HG02642 (cell line): ENCODE results near the gene DSPP.
"Not testable (repeated sequence)": the region's sequence is repeated elsewhere in the genome, so short reads cannot be mapped to it uniquely, and the experiment has no call there.

ENCODE experiments used
- ATAC-seq: cut with Tn5 transposase; IDR thresholded peaks from one replicate; pipeline ENCODE4 v1.9.1; 2021; ENCODE audit warnings: mild to moderate bottlenecking; ENCODE audit not compliant: unreplicated experiment, poor library complexity

Gene DSPP

DNA sequence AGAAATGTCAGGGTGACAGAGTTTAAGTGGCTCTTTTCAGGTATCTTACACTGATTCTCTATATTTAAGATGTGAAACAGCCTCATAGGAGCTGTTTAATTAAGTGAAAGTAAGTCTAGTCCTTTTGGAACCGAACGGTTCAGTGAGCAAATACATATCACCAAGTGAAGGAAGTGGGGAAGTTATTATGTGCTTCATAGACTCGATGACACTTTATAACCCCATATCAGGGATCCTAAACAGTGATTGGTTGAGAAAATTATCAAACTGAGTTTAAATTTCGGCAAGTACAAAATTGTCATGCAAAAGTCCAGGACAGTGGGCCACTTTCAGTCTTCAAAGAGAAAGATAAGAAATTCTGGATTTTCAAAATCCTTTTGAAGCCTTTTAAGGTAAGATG, at the start of gene DSPP:
Gene DSPP (plus strand): TSS at position 301 of the 400 bp plus-strand sequence. CDS start 2,380 bp downstream, outside the sequence.
- no peak for ATAC-seq

DNA sequence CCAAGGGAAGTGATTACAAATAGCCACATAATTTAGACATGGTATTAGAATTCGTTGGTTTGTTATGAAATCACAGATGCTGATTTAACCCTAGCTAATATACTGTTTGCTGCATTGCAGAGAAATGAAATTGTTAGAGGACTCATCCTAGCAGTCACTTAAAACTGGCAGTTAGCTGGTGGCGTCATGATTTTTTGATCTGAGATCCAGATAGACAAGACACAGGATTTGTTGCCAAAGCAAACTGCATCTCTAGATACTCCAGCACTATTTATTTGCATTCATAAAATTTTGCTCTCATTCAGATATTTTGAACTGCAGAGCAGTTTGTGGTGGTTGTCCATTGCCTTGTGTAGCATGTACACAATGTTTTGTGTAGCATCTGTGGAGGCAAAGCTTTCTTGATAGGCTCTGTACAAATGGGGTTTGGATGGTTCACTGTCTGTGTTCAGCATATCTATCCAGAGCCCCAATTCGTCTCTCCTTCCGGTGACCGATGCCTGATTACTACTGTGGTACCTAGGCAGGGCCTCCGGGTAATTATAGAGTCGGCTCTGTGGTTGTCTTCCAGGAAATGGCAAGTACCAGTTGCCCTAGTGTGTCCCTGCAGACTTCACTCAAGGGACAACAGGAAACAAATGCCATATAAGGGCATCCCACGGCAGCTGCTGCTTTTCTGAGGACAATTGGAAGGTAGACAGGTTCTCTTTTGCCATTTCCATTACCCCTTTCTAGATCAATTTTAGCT, 49.1 kb upstream of the DSPP start:
- peak; percentile 100 for ATAC-seq

DNA sequence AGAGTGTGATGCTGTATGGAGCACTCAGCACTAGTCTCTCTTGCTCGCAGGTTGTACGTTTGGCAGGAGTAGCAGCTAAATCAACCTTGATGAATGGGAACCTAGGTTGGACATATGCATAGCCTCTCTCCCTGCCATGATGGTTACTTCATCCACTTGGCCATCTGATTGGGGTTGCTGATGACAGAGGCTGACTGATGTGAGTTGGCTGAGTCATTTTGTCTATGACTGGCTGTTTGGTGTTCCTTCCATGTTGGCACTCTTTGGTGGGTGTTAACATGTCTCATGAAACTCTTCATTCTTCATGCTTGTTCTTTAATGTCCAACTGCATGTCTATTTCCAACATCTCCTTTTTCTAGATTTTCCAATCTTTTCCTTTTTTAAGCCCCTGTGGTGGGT, 47.5 kb upstream of the DSPP start:
- ATAC-seq, result no peak

DNA sequence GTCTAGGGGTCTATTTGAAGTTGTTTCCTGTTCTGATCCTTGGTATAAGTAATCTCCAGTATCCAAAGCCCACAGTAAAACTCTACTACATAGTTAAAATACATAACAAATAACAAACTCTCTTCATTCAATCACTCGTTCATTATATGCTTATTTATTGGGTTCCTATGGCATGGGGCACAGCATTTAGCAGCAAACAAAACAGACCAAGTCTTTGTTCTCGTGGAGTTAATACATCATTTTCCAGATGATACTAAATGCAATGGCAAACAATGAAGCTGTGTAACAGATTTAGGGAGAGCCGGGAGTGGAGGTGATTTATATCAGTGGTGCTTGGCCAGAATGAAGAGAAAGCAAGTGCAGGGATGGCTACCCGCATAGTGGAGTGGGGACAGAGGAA, 42.6 kb upstream of the DSPP start:
- no peak for ATAC-seq

DNA sequence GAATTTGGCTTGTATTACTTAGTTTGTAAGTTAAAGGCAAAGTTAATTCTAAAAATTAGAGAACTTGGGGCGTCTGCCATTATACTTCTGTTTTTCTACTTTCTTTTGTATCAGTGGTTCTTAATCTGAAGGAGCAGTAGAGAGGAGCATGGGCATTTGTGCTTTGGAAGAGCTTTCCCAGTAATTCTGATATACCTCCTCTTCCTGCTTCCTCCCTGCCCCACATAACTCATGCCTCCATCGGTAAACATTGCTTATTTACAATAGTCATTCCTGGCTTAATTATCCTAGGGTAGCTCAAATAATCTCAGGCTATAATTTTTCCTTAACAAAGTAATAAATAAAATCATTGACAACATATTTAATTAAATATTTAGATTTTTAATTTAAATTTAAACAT, 42.1 kb upstream of the DSPP start:
- ATAC-seq, result no peak

DNA sequence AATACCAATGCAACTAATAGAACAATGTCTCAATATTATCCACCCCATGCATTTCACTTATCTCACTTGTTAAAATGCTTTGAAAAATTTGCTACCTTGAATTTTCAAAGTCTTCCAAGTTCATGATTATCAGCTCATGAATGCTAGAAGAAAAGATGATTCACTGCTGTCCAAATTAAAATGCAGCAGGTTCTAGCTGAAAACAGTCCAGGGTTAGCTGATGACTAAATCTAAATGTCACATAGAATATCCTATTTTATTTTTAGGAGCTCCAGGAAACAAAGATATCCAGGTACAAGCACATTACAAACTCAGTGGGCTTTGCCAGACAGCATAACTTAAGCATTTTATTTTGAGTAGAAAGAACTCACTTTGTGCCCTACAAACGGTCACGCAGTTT, 41.1 kb upstream of the DSPP start:
- no peak for ATAC-seq

DNA sequence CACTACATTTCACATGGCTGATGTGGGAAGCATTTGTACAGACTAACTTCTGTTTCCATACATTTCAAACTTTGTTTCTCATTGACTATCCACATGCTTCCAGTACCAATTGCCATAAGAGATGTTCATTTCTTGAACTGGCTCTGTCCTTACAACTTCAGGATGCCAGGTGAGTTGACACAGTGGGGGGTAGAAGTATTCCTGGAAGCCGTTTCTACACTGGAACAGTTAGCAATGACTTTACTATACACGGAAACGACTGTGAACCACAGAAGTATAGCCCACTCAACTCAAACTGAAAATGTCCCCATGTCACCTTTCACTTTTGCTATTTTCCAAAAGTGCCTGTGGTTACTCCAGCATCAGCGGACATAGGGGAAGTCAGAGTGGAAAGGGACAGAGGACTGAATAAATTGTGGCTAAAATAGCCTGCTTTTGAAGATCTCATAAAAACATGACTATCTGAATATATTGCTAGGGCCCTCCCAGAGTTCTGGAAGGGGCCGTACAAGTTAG, 38.0 kb upstream of the DSPP start:
- ATAC-seq, result no peak

DNA sequence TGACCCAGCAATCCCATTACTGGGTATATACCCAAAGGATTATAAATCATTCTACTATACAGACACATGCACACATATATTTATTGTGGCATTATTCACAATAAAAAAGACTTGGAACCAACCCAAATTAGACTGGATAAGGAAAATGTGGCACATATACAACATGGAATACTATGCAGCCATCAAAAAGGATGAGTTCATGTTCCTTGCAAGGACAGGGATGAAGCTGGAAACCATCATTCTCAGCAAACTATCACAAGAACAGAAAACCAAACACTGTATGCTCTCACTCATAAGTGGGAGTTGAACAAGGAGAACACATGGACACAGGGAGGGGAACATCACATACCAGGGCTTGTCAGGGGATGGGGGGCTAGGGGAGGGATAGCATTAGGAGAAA, 34.0 kb upstream of the DSPP start:
- ATAC-seq, result not testable (repeated sequence)

DNA sequence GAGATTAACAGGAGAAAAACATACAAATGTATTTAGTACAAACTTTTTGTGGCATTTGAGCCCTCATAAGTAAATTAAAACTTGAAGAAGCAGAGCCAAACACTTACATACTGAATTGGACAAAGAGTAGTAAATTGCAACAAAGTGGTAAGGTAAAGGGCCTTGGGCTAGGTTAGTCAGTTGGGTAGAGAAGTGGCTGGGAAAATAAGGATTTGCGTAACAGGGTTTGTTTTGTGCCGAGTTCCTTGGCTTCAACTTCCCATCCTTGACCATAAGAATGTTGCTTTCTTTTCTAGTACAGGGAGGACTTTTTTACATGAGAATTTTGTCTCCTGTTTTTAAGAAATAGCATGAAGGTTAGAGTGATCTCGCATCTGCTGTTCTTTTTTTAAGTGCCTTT, 33.3 kb upstream of the DSPP start:
- ATAC-seq, result no peak

DNA sequence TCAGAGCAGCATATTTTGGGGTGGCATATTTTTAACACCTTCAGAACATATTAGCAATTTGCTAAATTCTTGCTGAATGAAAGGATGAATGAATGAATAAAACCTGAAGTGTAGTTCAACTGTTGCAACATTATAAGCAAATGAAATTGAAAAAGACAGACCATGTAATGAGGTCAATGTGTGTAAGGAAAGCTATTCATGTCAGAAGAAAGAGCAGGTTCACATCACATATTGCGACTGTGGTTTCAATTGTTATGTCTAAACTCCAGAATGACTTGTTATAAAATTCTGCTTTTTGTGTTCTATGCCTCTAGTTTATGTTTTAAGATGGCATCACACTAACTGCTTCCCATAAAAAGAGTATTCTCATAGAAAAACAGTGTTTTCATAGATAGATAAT, 32.9 kb upstream of the DSPP start:
- no peak for ATAC-seq

DNA sequence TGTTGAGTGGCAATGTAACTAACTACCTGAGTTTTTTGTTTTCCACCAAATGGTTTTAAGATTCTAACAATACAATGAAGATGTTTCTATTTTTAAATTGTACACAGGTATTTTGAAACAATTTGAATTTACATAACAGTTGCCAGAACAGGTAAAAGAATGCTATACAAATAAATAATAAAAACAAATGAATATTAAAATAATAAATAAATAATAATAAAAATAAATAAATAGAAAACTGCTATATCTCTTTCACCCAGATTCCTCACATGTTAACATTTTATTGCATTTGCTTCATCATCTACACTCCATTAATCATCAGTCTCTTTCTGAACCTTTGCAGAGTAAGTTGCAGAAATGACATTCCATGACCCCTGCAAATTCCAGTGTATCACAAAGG, 32.3 kb upstream of the DSPP start:
- no peak for ATAC-seq

DNA sequence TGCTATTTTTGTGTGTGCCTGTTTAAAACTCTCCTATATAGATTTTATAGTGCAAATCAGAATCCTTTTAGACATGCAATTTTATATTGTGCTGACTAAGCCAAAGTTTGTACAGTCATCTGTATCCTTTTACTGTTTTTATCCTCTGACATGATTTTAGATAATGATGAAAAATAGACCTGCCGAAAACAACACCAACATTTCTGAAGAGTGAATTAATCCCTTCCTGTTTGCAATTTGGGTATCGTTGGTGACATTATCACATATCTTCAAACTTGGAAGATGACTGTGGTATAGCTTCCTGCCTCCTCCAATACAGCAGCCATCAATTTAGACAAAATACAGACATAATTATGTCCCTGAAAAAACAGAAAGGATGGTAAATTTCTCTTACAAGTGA, 28.9 kb upstream of the DSPP start:
- ATAC-seq, result no peak

DNA sequence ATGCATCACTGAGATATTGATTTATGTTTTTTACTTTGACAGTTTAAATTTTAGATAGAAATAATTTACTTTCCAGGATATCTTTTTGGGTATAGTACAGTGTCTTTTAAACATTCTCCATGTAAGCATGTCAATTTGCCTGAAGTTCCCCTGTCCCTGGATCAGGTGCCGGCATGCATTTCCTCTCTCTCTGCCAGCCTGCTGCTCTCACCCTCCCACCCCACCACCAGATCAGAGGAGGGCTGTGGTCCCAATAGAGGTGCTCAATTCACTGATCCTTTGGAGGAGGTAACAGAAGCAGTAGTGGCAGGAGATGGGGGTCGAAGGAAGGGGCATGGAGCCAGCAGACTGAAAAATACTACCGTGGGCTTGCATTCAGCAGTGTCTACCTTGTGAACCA, 28.3 kb upstream of the DSPP start:
- ATAC-seq, result no peak

DNA sequence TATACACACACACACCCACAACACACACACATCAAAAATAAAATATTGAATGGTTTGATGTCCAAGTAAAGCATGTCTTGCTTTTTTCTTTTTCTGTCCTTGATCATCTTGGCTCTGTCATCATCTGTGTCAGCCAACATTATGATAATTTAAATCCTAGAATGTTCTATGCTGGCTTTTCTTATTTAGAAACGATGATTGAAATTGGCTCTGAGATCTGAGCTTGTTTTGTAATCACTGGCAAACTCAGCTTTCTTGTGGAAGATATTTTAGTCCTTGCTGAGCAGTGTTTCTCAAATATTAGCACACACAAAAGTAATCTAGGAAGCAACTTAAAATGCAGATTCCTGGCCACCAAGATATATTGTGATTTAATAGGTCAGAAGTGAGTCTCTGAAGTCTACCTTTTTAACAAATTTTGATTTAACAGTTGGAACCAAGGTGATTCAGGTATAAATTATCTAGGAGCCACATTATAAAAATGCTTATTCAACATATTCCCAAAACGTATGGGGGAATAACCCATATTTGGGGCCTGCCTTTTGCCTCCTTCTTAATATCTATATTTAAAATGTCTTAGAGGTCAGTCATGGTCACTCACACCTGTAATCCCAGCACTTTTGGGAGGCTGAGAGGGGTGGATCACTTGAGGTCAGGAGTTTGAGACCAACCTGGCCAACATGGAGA, 24.0 kb upstream of the DSPP start:
- no peak for ATAC-seq

DNA sequence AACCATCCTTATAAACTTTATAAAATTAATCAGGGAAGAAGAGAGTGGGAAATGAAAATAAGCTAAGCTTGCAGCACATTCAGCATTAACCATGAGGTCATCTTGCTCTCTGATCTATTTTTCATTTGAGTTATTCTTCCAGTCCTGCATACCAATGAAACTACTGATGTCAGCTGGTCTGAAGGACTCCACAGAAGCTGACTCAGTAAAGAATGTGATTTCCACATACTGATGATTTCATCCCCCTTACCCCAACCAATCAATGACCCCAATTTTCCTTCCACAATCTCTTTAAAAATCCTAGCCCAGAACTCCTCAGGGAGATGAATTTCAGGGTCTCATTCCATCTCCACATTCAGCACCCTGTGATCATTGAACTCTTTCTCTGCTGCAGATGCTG, 18.8 kb upstream of the DSPP start:
- no peak for ATAC-seq

DNA sequence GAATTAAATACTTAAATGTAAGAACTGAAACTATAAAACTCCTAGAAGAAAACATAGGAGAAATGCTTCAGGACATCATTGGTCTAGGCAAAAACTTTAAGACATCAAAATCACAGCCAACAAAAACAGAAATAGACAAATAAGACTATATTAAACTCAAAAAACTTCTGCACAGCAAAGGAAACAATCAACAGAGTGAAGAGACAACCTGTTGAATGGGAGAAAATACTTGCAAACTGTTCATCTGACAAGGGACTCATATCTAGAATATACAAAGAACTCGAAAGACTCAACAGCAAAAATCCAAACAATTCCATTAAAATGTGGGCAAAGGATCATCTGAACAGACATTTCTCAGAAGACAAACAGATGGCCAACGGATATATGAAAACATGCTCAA, 16.2 kb upstream of the DSPP start:
- ATAC-seq, result no peak

DNA sequence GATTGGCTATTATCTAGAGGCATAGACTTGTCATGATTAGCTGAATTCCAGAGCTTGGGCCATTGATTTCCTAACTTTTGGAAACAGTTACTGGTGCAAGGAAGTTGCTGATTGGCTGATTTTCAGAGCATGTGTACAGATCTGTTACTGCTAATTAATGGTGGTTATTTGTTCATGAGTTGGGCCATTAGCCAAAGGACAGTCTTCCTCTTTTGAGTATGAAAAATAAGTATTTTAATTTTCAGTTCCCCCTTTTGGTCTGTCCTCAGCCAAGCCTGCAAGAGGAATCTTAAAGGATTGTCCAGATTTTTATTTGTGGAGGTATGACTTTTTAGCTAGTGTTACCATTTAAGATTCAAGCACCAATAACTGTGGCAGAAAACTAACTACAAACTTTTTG, 7.0 kb upstream of the DSPP start:
- no peak for ATAC-seq

DNA sequence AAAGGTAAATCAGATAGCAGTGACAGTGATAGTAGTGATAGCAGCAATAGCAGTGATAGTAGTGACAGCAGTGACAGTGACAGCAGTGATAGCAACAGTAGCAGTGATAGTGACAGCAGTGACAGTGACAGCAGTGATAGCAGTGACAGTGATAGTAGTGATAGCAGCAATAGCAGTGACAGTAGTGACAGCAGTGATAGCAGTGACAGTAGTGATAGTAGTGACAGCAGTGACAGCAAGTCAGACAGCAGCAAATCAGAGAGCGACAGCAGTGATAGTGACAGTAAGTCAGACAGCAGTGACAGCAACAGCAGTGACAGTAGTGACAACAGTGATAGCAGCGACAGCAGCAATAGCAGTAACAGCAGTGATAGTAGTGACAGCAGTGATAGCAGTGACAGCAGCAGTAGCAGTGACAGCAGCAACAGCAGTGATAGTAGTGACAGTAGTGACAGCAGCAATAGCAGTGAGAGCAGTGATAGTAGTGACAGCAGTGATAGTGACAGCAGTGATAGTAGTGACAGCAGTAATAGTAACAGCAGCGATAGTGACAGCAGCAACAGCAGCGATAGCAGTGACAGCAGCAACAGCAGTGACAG, 6.1 kb downstream of the DSPP start:
- ATAC-seq, result no peak

DNA sequence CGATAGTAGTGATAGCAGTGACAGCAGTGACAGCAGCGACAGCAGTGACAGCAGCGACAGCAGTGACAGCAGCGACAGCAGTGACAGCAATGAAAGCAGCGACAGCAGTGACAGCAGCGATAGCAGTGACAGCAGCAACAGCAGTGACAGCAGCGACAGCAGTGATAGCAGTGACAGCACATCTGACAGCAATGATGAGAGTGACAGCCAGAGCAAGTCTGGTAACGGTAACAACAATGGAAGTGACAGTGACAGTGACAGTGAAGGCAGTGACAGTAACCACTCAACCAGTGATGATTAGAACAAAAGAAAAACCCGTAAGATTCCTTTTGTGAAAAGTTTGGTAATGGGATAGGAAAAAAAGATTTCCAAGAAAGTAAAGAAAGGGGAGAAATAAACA, 7.9 kb downstream of the DSPP start:
- ATAC-seq, result no peak

DNA sequence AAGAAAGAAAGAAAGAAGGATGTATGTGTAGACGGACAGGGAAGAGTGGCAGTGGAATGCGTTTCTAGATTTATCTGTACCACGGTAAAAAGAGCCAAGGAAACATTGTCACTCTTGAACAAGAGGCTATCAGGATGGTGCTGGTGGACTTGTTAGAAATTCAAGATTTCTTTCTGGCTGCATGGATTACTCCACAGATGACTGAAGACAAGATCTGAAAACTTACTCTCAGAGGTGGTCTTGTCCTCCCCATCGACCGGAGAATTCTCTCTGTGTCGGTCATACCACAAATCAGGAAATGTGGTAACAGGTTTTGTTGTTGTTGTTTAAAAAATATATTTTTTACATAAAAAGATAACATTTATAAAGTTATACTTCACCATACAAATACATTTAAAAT, 11.8 kb downstream of the DSPP start:
- ATAC-seq, result no peak

DNA sequence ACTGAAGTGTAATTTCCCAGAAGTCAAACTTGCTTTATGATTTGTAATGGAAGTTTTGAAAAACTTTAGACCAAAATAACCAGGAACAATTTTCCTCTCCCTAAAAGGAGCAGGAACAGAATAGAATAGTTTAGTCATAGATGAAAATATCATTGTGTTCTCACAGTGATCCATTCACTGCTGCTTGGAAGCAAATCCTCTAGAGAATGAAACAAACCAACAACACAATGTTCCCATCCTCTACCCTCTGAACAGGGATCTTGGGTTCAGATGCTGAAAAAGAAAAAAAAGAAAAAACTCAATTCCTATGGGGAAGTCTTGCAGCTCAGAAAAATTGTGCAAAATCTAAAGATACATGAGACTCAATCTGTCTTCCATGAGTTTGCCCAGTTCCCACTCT, 12.2 kb downstream of the DSPP start:
- ATAC-seq, result no peak

DNA sequence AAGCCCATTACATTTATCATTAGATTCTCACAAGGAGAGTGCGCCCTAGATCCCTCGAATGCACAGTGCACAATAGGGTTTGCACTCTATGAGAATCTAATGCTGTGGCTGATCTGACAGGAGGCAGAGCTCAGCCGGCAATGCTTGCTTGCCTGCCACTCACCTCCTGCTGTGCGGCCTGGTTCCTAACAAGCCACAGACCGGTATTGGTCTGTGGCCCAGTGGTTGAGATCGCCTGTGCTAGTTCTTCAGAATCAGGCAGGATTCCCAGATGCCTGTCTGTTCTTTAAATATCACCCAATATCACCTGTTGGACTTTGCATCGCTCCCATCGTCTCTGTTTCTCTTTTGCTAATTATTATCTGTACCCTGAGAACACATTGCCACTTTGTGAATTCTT, 14.0 kb downstream of the DSPP start:
- ATAC-seq, result no peak
